ENCODE results near the gene IGSF9B.

Gene IGSF9B

GRCh38 chr11:133898770-133899115, 58.0 kb downstream of the IGSF9B start:
- DNase-seq (ENCODE audit: low spot score): no peak

GRCh38 chr11:133898031-133898769, 58.6 kb downstream of the IGSF9B start:
- DNase-seq (ENCODE audit: low spot score): no peak

DNA sequence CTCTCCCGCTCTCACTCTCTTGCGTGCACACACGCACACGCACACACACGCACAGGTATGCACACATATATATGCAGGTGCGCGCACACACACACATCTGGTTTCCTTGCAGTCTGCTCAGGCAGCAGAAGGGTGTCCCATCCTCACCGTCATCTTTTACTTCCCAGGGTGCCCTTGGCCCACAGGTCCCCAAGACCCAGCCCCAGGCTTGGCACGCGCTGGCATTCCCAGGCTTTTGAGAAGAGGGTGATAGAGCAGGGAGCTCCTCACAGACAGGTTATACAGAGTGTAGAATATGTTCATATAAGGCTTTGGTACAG, 59.5 kb downstream of the IGSF9B start:
- DNase-seq (ENCODE audit: low spot score): no peak

DNA sequence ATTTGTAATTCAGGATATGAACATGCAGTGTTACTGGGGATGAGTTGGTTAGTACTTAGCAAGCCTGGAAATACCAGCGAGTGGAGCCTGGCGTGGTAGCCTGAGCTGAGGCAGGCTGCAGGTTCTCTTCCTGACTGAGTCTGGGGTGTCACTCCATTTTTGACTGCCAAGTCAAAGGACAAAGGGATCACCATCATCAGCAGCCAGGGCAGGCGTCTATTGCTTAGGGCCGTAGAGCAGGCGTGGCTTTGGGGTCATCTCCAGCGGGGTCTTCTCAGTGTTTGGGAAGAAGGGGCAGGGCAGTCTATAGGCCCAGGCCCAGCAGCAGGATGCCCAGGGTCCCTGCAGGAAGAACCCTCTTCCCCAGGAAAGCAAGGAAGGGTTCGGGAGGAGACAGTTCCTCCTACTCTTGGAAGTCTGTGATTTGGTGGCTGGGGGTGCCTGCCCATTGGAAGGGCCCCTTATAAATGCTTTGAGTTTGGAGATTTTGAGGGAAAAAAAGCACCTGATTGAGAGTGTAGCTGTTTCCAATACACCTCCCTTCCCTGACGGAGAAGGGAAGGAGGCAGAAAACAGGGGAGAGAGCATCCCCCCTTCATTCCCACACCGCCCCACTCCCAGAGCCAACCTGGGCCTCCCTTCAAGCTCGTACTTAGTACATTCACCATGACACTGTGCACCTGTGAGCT, 60.0 kb downstream of the IGSF9B start:
- no peak for DNase-seq (ENCODE audit: low spot score)

DNA sequence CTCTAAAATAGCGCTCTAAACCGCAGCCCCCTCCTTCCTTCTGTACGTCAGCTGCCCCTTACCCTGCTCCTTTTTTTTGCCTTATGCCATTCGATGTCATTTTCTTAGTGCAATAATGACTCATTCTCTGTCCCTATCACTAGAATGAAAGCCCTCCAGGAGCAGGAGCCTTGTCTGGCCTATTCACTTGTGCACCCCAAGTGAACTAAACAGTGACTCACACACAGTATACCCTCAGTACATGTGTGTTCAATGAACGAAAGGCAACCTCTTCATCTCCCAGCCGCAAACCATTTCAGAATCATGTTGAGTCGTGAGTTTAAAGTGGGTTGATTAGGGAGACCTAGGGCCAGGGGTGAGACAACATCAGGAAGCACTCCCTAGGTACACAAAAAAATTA, 60.7 kb downstream of the IGSF9B start:
- no peak for DNase-seq (ENCODE audit: low spot score)

DNA sequence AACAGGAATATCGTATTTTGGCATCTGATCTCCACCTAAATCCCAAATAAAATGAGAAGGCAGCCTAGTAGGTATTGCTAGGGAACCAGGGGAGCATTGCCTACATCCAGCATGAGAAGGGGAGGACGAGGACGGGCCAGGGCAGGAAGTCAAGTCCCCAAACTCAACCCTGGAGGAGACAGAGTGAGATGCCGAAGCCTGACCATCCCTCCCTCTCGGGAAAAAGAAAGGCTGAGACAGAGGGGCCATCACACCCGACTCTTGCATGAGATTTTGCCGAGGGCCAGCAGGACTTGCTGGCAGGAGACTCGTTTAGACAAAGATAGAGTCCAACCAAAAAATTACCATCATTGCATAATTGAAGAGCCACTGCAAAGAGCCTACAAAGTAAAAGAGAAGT, 61.2 kb downstream of the IGSF9B start:
- no peak for DNase-seq (ENCODE audit: low spot score)

DNA sequence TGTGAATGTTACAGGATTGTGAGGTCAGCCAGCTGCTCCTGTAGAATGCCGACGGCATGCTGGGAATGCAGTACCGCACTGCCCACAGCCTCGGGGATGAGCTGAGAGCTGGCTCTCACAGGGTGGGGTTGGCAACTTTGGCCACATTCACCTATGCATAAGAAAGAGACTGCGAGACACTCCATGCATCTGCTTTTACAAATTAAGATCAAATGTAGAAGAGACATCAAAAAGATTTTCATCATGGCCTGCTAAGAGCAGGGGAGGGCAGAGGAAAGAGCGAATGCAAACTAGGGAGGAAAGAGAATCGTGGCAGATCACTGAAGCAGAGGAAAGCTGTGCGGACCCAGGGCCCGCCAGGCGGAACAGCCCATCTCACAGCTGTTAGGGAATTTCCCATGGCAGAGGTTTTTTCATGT, 61.7 kb downstream of the IGSF9B start:
- DNase-seq (ENCODE audit: low spot score): no peak

- DNase-seq (ENCODE audit: low spot score): no peak
These were observed 63.4 kb downstream of the IGSF9B start for GRCh38 chr11:133893381-133893780.

DNA sequence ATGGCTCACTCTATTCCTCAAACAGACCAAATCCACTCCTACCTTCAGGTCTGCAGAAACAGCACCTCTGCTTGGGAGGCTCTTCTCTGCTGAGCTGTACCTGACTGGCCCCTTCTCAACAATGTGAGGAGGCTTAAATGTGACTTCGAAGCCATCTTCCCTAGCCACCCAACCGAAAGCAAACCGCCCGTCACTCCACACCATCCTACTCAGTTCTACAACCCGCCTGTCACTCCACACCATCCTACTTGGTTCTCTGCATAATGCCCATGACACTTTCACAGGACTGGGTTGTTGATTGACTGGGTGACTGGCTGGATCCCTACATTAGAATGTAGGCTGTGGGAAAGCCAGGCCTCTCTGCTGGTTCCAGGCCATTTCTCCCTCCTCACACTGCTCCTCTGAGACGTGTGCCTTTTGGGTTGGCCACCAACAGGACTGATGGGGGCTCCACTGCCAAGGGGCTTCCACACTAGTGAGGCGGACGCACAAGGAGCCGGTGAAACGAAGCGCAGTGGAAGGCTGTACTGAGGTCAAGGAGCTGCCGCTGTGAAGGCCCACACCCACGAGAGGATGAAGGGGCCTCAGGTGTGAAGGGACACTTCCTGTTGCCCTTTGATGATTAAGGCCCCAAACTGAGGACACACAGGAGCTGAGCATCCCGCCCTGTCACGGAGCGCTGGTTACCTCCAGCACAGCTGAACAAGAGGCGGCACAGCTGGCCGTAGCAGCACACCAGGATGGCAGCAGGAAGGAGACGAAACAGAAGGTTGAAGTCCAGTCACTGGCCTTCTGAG, 64.0 kb downstream of the IGSF9B start:
- DNase-seq (ENCODE audit: low spot score): no peak

- no peak for DNase-seq (ENCODE audit: low spot score)
These were observed 64.6 kb downstream of the IGSF9B start for GRCh38 chr11:133892126-133892525.

GRCh38 chr11:133889893-133890292, 66.9 kb downstream of the IGSF9B start:
- no peak for DNase-seq (ENCODE audit: low spot score)

GRCh38 chr11:133889188-133889587, 67.6 kb downstream of the IGSF9B start:
- no peak for DNase-seq (ENCODE audit: low spot score)

DNA sequence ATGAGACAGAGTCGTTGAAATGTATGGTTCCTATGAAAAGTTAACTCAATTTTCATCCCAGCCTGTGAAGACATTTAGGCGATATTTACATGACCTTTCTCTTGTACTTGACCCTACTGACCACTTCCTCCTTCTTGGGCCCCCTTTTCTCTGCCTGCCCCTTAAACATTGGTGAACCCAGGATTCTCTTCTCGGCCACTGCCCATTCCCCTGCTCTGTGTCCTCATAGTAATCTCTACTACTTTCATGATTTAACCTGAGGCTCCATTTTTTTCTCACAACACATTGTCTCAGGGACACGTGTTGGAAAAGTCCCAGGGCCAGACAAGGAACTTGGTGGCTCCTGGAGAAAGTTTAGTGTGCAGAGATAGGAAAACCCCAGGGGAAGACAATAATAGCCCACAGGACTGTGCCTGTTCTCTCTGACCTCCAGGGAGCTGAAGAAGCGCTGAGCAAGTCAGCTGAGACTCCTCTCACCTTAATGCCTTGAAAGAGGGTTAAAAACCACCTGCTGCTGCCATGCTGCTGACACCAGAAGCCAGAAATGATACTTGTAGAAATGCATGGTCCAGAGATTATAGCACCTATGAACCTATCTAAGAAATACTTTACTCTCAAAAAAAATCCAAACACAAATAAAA, 69.0 kb downstream of the IGSF9B start:
- DNase-seq (ENCODE audit: low spot score): no peak

- DNase-seq (ENCODE audit: low spot score): no peak
These were observed 70.7 kb downstream of the IGSF9B start for GRCh38 chr11:133886029-133886428.

DNA sequence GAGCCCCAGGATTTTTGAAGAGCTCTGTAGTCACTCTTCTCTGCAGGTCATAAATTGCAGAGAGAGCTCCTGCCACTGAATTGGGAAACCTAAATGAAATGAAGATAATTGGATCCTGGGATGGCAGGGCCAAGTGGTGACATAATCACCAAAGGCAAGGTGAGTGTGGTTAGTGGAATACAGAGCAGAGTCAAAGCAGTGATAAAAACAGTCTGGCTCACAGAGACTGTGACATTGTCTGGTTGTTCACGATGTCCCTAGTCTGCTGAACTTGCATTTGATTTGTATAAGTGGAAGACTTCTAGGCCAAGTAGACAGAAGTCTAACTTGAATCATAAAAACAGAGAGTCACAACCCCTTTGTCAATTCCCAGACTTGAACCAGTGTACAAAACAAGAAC, 84.6 kb downstream of the IGSF9B start:
- no peak for DNase-seq (ENCODE audit: low spot score)

GRCh38 chr11:133867456-133867855, 89.3 kb downstream of the IGSF9B start:
- DNase-seq (ENCODE audit: low spot score): no peak

DNA sequence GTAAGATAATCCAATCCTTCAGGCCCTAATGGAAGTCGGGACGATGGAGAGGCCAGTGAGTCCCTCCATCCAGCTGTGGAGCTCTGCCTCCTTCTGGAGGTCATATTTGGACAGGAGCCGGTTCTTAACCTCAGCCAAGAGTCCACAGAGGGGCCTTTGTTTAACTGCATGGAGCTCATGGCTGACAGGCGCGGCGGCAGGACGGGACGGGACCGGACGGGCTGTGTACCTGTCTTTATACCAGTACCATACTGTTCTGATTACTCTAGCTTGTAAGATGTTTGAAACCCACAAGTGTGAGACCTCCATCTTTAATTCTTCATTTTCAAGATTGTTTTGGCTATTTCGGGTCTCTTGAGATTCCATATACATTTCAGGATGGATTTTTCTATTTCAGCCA, 91.3 kb downstream of the IGSF9B start:
- no peak for DNase-seq (ENCODE audit: low spot score)

DNA sequence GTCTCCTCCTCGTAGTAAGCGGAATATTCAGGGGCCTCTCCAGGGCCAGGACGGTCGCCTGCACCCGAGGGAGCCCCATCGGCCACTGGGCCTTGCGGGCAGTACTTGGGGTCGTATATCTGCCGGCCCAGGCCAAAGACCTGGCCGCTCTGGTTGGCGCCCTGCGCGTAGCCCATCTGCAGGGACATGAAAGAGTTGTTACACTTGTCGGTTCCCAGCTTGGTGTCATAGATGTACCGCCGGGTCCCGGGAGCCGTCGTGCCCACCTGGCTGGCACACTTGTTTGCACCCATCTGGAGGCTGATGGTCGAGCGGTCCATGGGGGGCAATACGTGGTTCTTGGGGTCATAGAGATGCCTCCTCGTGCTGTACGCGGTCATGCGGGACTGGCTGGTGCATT, 92.0 kb downstream of the IGSF9B start:
- no peak for DNase-seq (ENCODE audit: low spot score)

DNA sequence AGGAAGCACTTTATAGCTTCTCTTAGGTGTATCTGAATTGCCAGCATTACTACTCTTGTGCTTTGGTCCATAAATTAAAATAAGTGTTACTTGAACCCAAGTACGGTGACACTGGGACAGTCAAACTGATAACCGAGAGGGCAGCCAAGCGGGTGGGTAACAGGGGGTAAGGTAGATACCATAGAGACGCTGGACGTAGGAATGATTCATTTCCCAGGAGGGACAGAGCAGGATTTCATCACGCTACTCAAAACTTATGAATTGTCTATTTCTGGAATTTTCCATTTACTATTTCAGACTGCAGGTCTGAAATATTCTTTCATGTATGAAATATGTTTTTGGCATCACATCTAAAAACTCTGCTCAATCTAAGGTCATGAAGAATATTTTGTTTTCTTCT, 96.6 kb downstream of the IGSF9B start:
- DNase-seq (ENCODE audit: low spot score): no peak
